Keratinocyte (primary cell): Measurements from ENCODE around the gene CDC6. TPM values are rescaled to one million over a fixed set of nuclear protein-coding genes. Genes with fewer than 3 reads are reported as not detected.

Experiments
- DNase-seq: peaks from one replicate; pipeline ENCODE4 v3.0.0-alpha.2; 2011; ENCODE audit warnings: low read depth, missing footprints, low spot score
- FAIRE-seq: peaks from 2 replicates; lab custom pipeline; 2011; peaks lifted over from hg19 to GRCh38; lab: Jason Lieb, UNC
- H2AFZ ChIP-seq: 2 replicates; pipeline ENCODE4 v1.6.0; 2012; ENCODE audit warnings: low read length, control low read depth, inconsistent platforms; ENCODE audit not compliant: control insufficient read depth
- H3K27ac ChIP-seq: 2 replicates; pipeline ENCODE4 v1.5.1; 2011; ENCODE audit warnings: low read length; ENCODE audit not compliant: control insufficient read depth, insufficient read depth
- H3K27me3 ChIP-seq: 3 replicates; pipeline ENCODE4 v1.6.0; 2011; ENCODE audit warnings: low read length; ENCODE audit not compliant: control insufficient read depth, insufficient read depth; ENCODE audit errors: extremely low read depth
- H3K36me3 ChIP-seq, 2 experiments: 2 replicates in 1 of 2; 3 replicates in 1 of 2; pipeline ENCODE4 v1.5.1; 2011; ENCODE audit warnings: low read length in 2 of 2, mild to moderate bottlenecking in 1 of 2; ENCODE audit not compliant: control insufficient read depth in 2 of 2, insufficient read depth in 2 of 2; ENCODE audit errors: extremely low read depth in 1 of 2
- H3K4me1 ChIP-seq: 3 replicates; pipeline ENCODE4 v1.5.1; 2011; ENCODE audit warnings: low read length; ENCODE audit not compliant: control insufficient read depth, insufficient read depth; ENCODE audit errors: extremely low read depth
- H3K4me2 ChIP-seq: 3 replicates; pipeline ENCODE4 v1.6.0; 2011; ENCODE audit warnings: low read depth, low read length; ENCODE audit not compliant: control insufficient read depth, insufficient read depth; ENCODE audit errors: extremely low read depth
- H3K4me3 ChIP-seq, 3 experiments: fragments of 200-600 bp in 1 of 3; sonication (generic) in 1 of 3; 2 replicates in 2 of 3; 3 replicates in 1 of 3; pipeline ENCODE4 v1.5.1; 2011 to 2016; ENCODE audit warnings: low read length in 3 of 3, mild to moderate bottlenecking in 3 of 3, control low read depth in 2 of 3, inconsistent platforms in 1 of 3, low read depth in 1 of 3, mixed read lengths in 1 of 3, mixed run types in 1 of 3, moderate library complexity in 1 of 3; ENCODE audit not compliant: control insufficient read depth in 2 of 3, insufficient read depth in 2 of 3; ENCODE audit errors: extremely low read depth in 1 of 3
- H3K79me2 ChIP-seq: 2 replicates; pipeline ENCODE4 v1.6.0; 2012; ENCODE audit warnings: low read length; ENCODE audit not compliant: control insufficient read depth, insufficient read depth
- H3K9ac ChIP-seq: 3 replicates; pipeline ENCODE4 v1.6.0; 2011; ENCODE audit warnings: low read length; ENCODE audit not compliant: control insufficient read depth, insufficient read depth; ENCODE audit errors: extremely low read depth
- H3K9me1 ChIP-seq: 3 replicates; pipeline ENCODE4 v1.6.0; 2011; ENCODE audit warnings: low read length; ENCODE audit not compliant: control insufficient read depth, insufficient read depth; ENCODE audit errors: extremely low read depth
- H3K9me3 ChIP-seq: 2 replicates; pipeline ENCODE4 v1.5.1; 2012; ENCODE audit warnings: low read depth, low read length; ENCODE audit not compliant: control insufficient read depth
- H4K20me1 ChIP-seq: 3 replicates; pipeline ENCODE4 v1.6.0; 2011; ENCODE audit warnings: low read length; ENCODE audit not compliant: control insufficient read depth, insufficient read depth; ENCODE audit errors: extremely low read depth
- EZH2 ChIP-seq: IDR thresholded peaks from one replicate; pipeline ENCODE4 v1.6.1; 2012; ENCODE audit warnings: inconsistent platforms, mild to moderate bottlenecking, low read length, moderate library complexity
- dilution Hi-C: fragments of 300-500 bp; cut with MboI; formaldehyde crosslinking; loops from one replicate; pipeline ENCODE4 v1.7.0; 2020; ENCODE audit warnings: low sequenced_read_pairs; ENCODE audit not compliant: extremely low pct_ligation_motif_present
- polyA plus RNA-seq, 5 experiments: library from polyadenylated mRNA; depleted of rRNA in 3 of 5; stranded (reverse) in 3 of 5; stranded (forward) in 1 of 5; unstranded in 1 of 5; fragments of >200 nt; gene quantifications; 1 replicate in 1 of 5; 2 replicates in 3 of 5; 3 replicates in 1 of 5; pipeline versions ENCODE4 v1.2.1 to v1.2.3, GENCODE V29; 2011 to 2012; ENCODE audit warnings: missing spikeins in 2 of 5, low read depth in 1 of 5, low replicate concordance in 1 of 5
- TF ChIP-seq, protein P1 (sequence below), 3 experiments: IDR thresholded peaks in 1 of 3; conservative IDR thresholded peaks in 1 of 3; optimal IDR thresholded peaks in 1 of 3; 2 replicates in 2 of 3; 3 replicates in 1 of 3; pipeline versions ENCODE3 to v1.5.1; 2011; ENCODE audit warnings: low read length in 3 of 3, mild to moderate bottlenecking in 3 of 3, moderate library complexity in 2 of 3, control low read depth in 1 of 3, inconsistent platforms in 1 of 3; ENCODE audit not compliant: insufficient read depth in 2 of 3; ENCODE audit errors: extremely low read depth in 1 of 3

CDC6 gene
- polyA plus RNA-seq, 1 donor (not counting 4 experiments of a cell fraction or from before 2014, with no cell fraction given) = 28.0 TPM

DNA sequence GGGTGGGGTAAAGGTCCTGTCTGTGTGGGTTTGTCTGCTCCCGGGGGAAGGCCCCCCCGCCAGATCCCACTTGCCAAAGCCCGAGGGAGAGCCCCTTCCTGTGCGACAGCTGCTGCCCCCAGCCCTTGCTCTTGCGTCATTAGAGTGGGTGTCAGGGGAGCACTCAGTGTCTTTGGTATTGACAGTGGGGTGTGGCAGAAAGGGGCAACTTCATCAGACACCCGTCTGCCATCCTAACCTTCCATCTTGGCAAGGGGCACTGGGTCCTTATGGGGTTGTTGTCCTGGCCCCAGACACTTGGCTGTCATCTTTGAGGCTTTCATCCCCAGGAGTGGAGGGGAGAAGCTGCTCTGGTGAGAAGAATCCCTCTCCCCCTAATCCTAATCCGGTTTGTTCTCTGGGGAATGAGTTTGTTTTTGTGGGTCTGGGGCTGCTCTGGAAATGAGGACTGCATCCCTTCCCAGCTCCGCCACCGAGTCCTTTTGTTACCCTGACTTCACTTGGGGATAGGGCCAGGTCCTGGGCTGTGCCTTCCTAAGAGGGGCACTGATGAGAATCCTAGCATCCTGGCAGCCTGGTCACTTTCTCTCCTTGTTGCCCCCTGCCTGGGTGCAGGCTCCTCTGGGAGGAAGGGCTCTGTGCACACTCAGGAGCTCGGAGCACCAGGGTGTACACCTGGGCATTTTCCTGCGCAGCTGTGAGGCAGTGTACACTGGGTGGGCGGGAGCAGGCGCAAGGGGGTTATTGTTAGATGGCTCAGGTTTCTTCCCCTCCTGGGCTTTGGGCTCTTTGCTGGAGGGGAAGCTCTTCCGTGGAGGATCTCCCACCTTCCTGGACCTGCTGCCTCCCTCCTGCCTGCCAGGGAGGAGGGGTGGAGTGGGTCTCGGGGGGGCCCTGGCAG, 55.8 kb downstream of the CDC6 start:
- no peaks in the 10 kb centered on the region for H4K20me1 ChIP-seq
- no peak overlapping the region for H2AFZ ChIP-seq
- H3K27ac ChIP-seq = no peak overlapping the region
- H3K9me3 ChIP-seq = no peaks in the 10 kb centered on the region
- no peaks in the 10 kb centered on the region for H3K36me3 ChIP-seq
- H3K4me2 ChIP-seq = peak overlapping the region; percentile 75
- peaks cover 67% of the 10 kb centered on the region for H3K4me1 ChIP-seq
- dilution Hi-C loops = no loop called here
- H3K4me3 ChIP-seq = no peak overlapping the region
- H3K79me2 ChIP-seq = peaks cover 30% of the 10 kb centered on the region
- H3K9me1 ChIP-seq = no peaks in the 10 kb centered on the region
- TF ChIP-seq, protein P1, sequence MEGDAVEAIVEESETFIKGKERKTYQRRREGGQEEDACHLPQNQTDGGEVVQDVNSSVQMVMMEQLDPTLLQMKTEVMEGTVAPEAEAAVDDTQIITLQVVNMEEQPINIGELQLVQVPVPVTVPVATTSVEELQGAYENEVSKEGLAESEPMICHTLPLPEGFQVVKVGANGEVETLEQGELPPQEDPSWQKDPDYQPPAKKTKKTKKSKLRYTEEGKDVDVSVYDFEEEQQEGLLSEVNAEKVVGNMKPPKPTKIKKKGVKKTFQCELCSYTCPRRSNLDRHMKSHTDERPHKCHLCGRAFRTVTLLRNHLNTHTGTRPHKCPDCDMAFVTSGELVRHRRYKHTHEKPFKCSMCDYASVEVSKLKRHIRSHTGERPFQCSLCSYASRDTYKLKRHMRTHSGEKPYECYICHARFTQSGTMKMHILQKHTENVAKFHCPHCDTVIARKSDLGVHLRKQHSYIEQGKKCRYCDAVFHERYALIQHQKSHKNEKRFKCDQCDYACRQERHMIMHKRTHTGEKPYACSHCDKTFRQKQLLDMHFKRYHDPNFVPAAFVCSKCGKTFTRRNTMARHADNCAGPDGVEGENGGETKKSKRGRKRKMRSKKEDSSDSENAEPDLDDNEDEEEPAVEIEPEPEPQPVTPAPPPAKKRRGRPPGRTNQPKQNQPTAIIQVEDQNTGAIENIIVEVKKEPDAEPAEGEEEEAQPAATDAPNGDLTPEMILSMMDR (optimal IDR thresholded peaks at IDR 0.05 in 1 of 3, IDR thresholded peaks at IDR 0.05 in 1 of 3, conservative IDR thresholded peaks at IDR 0.05 in 1 of 3; ENCODE audit: extremely low read depth in 1 of 3, insufficient read depth in 2 of 3, low read length in 3 of 3) = no peak
- no peak for TF ChIP-seq EZH2
- FAIRE-seq = no peak
- no peaks in the 10 kb centered on the region for H3K27me3 ChIP-seq
- no peak for DNase-seq
- H3K9ac ChIP-seq = no peak overlapping the region

DNA sequence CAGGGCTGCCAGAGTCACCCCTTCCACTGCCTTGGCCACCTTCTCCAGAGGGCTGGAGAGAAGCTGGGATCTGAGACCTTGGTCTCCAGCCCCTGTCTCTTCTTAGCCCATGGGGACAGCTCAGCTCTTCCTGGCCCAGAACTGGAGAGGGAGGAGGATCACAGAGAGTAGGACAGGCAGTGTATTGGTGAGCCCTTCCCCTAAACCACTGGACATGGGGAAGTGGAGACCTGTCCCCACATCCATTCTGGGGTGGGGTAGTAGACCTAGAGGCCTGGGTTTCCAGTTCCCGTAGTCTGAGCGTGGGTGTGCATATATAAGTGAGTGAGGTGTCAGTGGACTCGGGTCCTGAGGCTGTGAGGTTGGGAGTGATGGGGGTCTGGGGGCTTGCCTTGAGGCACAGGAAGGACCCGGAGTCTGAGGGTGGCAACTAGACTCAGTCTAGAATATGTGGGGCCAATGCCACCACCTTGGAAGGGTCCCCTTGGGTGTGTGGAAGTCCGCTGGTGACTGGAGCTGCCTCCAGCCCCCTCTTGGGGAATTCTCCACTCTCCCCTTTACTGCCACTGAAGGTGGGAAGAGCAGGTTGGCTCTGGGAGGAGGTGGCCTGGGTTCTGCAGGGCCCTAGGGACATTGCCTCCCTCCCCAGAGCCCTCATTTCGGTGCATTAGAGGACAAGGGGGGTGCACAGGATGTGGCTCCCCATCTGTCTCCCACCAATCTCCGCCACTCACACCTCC, 56.9 kb downstream of the CDC6 start:
- Histone ChIP-seq H3K9me1 (peaks cover 2% of the 10 kb centered on the region), H3K79me2 (peaks cover 28% of the 10 kb centered on the region), H3K27ac (no peak overlapping the region), H3K9ac (peak overlapping the region; percentile 44), H3K4me3 (peak overlapping the region; percentile 20 to 54 (median 46)), H3K4me1 (peaks cover 78% of the 10 kb centered on the region), H2AFZ (no peak overlapping the region), H4K20me1 (no peaks in the 10 kb centered on the region), H3K9me3 (no peaks in the 10 kb centered on the region), H3K36me3 (peaks cover 0 to 6% of the 10 kb centered on the region in 2 experiments), H3K27me3 (no peaks in the 10 kb centered on the region), H3K4me2 (peak overlapping the region; percentile 86)
- FAIRE-seq = no peak
- dilution Hi-C loops = no loop called here
- TF ChIP-seq, protein P1 (optimal IDR thresholded peaks at IDR 0.05 in 1 of 3, IDR thresholded peaks at IDR 0.05 in 1 of 3, conservative IDR thresholded peaks at IDR 0.05 in 1 of 3; ENCODE audit: extremely low read depth in 1 of 3, insufficient read depth in 2 of 3, low read length in 3 of 3) = no peak
- TF ChIP-seq EZH2 = no peak
- DNase-seq = no peak
